NCI-H345 (cell line): ENCODE results near the gene MRAS.

Experiments
- DNase-seq: peaks from one replicate; lab custom pipeline; 2025; lab: John Stamatoyannopoulos, UW

The MRAS gene

DNA sequence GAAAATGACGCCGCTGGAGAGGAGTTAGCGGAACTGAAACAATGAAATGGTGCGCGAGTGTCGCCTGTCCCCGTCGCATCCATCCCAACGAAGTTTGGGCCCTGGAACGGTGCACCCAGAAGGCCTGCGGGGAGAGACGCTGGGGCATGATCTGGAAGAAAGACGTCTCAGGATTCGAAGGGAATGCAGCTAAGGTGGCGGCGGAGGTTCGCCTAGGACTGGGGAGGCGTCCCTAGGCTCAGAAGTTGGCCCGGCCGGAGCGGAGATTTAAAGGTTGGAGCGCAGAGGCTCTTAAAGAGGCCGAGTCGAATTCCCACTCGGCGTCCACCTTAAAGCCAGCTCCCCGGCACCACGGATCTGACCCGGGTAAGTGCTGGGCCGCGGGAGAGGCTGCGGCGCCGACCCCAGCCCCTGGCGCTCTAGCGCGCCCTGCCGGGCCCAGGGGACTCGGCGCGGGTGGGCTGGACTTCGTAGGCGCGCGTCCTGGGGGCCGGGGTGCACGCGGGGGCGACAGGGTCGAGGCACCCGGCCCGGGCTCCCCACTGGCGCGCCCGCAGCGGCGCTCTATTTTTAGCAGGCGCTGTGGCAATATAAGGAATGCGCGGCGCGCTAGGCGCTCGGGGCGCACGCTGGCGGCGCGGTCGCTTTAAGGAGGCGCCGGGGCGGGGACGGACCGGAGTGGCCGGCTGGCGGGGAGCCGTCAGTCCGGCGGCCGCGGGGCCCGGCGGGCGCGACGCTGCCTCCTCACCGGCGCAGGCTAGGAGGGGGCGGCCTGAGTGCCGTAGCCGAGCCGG, at the start of gene MRAS:
TSS of gene MRAS (plus strand) at position 620 of the 794 bp plus-strand sequence. CDS start 24,305 bp downstream, outside the sequence.
- peak; percentile 44 for DNase-seq

DNA sequence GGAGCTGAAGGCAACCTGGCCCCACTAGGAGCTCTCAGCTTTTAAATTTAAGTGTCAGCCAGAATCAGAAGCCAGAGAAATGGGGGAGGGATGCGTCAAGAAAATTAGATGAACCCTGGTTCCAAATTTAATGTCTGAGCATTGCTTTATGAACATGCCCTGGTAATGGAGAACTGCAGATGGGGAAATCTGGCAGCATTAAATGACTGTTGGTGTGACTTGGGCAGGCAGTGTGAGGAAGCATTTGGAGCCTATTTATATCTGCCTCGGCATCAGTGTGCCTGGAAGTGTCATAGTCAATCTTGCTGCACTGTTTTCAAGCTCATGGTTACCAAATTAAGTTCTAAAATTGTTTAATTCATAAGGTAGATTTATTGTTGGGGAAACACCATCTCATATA, 47.7 kb upstream of the MRAS start:
- DNase-seq: no peak

DNA sequence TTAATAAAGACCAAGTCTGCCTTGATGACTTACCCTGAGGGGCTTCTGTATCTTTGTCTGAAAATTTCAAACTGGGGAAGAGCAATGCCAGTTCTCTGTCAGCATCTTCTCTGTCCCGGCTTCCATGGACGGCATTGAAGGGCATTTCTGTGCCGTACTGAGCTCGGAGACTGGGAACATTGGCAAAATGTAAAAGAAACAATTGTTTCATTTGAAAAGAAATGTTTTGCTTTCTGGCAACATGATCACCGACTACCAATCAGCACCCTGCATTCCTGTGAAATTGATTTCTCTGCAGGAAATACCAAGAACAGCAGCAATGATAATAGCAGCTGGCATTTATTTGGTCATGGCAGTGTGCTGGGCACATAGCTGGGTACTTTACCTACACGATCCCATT, 44.9 kb upstream of the MRAS start:
- no peak for DNase-seq

DNA sequence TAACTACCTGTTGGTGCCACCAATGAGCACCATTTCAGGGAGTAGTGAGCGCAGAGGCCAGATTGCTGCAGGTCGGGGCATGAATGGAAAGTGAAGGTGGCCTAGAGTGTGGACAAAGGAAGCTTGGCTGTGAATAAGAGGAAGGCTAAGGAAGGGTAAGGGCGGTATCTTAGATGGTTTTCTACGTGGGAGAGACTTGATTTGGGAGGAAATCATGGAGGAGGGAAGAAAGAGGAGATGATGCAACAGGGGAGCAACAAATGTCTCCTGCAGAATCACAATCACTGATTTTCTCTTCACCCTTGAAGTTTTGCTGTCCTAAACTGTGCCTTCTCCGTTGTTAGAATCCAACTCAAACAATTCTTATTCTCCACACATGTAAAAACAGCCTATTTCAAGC, 40.5 kb upstream of the MRAS start:
- no peak for DNase-seq

DNA sequence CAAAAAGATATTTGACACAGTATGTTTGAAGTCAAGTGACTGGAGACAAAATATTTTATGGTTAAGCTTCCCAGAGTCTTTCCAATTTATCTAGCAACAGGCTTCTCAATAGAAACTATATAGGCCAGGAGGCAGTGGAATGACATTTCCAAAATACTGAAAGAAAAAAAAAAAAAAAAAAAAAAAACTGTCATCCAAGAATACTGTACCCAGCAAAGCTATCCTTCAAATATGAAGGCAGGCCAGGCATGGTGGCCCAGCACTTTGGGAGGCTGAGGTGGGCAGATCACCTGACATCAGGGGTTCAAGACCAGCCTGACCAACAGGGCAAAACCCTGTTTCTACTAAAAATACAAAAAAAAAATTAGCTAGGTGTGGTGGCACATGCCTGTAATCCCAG, 39.6 kb upstream of the MRAS start:
- DNase-seq: no peak

DNA sequence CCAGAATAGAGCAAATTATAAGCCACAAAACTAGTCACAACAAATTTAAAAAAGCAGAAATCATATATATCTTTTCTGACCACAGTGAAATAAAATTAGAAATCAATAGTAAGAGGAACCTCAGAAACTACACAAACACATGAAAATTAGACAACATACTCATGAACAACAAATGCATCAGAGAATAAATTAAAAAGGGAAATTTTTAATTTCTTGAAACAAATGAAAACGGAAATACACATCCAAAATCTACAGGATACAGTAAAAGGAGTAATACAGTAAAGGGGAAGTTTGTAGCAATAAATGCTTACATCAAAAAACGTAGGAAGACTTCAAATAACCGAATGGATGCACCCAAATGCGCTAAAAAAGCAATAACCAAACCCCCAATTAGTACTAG, 37.9 kb upstream of the MRAS start:
- DNase-seq: no peak

DNA sequence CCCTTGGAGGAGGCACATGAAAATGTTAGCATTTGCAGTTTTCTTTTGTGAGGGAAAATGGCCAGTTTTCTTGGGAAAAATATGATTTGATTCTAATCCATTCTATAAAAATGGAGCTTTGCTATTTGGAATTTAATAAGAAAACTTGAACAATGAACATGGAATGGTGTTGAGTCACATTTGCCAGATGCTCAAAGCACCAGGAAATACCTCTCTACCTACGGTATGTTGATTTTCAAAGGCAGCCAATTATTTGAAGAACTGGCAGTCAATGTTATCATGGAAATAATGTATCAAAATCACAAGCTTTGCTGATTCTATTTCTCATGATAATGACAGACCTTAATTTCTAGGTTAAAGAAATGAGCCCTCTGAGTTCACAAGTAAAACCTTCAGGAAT, 33.6 kb upstream of the MRAS start:
- DNase-seq: no peak

DNA sequence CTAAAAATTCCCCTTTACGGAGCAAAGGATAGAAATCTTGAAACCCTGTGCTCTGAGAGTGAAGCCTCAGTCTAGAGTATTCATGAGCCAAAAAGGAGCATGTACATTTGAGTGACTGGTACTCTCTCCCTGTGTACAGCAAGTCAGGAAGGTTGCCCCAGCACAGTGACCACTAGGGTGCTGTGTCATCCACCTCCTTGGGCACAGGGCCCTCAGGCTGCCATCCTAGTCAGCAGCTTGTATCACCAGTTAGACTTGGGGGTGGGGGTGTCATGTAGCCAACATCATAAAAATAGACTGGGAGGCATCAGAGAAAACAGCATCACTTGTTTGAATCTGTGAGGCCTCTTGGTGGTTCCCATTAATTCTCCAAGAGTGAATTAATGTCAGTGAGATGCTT, 30.7 kb upstream of the MRAS start:
- no peak for DNase-seq

DNA sequence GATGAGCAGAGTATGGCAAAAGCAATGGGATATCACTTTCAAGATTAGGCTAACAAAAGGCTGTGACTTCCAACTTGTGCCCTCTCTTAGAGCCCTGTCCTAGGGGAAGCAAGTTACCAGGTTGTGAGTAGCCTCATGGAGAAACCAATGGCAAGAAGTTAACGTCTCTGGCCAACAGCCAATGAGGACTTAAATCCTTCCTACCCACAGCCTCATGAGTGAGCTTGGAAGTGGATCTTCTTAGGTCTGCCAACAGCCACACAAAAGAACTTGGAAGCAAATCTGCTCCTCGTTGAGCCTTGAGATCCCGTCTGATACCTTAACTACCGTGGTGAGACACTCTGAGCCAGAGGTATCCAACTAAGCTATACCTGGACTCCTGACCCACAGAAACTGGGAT, 24.4 kb upstream of the MRAS start:
- DNase-seq: no peak

DNA sequence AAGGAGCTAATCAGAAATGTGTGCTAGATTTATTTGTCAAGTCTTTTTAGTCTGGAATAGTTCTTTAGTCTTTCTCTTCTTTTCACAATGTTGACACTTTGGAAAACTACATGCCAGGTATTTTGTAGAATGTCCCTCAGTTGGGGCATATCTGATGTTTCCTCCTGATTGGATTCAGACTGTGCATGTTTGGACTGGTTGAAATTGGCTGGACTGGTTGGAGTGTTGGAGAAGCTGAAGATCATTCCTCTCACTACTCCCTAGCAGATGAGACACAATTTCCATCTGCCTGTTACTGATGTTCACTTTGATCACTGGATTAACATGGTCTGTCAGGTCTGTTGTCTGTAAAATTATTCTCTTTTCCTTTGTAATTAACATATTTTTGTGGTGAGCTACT, 22.4 kb upstream of the MRAS start:
- DNase-seq: no peak

DNA sequence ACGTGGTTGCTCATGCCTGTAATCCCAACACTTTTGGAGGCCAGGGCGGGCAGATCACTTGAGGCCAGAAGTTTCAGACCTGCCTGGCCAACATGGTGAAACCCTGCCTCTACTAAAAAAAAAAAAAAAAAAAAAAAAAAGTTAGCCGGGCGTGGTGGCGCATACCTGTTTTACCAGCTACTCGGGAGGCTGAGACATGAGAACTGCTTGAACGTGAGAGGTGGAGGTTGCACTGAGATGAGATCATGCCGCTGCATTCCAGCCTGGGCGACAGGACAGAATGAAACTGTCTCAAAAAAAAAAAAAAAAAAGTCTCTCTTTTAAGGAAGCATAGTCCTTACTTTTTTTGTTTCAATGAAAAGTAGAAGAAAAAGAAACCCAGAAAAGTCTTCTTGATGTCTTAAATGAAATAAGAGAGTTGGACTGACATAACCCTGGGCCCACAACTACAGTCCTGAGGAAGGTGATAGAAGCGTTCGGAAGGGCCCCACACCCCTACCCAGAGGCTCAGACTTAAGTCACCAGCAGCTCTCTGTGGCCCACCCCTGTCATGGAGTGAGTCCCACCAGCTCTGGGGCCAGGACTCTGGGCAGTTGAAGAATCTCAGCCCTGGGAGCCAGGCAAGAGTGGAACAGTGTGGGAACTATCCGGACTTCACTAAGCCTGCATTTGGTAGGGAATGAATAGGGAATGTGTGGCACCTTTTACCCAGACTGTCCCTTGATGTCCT, 21.3 kb upstream of the MRAS start:
- no peak for DNase-seq

DNA sequence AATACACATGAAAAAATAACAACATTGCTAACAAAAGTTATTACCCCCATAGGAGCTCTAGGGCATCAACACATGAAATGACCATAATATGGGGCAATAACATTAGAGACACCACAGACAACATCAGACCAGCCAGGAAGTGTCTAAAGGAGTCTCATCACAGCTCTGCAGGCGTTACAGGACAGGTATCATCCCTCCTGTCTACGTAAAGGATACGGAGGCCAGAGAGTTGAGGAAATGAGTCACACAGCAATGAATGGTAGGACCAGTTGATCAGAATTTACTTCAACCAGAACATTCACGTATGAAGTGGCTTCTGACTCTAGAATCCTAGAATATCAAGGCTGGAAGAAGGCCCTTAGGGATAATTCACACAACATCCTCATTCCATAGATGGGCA, 20.5 kb upstream of the MRAS start:
- no peak for DNase-seq

DNA sequence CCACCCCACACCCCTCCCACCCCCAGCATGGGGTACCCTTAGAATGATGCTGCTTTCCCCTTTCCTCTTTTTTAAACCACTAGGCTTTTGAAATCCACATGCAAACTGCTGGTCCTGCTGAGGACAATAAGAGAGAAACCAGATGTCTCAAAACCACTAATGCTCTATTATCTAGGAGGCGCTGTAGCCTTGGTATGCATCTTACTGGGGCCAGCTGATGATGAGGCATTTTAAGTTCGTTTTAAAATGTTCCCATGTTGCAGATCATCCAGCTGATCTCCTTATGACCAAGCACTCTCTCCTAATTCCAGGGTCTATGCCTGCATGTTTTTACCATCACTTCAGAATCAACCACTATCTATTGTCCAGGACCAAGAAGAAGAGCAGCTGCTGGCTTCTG, 20.0 kb upstream of the MRAS start:
- DNase-seq: no peak

DNA sequence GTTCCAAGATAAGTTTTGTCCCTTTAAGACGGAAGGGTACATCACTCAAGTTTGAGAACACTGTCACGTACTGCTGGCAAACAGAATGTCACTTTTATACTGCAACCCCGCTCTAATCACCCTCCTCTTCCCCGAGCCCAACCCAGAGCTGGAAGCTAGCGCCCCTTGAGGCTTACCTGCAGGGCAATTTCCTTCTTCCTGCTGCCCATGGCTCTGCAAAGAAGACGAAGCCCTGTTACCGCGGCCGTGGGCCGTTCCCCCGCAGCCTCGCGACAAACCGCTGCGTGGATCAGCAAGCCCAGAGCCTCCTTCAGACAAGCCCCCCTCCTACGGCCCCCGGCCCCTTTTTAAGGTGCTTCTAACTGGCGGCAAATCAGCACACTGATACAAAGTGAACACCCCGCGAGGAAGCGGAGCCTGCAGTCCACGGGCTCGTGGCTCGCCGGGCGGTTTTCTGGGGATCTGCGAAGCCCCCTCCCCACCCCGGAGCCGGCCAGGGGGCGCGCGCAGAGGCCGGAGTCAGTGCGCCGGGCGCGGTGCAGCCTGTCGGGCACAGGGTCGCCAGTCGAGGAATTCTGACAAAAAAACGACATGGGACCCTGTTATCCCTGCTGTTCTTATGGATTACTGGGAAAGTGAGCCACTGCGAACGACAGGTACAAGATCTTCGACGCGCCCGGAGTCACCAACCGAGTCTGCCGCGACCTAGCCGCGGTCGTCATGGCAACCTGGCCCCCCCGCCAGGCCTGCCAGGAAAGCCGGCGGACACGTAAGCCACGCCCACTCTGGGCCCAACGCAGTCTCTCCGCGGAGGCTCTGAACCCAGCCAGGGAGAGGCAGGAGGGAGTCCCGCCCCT, 19.0 kb upstream of the MRAS start, which contains the start of gene NME9:
TSS of gene NME9 (minus strand) at position 725 of the 857 bp plus-strand sequence. CDS start at position 209, 516 bp downstream.
- DNase-seq: peak; percentile 92

DNA sequence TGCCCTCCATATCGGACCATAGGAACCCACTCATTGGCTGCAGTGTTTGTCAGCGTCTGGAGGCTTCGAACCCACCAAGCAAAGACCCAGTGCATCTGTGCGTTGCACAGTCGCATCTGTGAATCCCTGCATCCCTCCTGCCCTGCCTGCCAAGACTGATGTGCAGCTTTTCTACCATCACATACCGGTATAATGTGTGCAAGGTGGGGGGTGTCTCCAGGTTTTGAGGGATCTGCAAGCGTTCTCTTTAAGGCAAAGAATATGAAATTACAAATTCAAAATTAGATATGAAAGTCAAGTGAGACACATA, 18.4 kb upstream of the MRAS start:
- no peak for DNase-seq

DNA sequence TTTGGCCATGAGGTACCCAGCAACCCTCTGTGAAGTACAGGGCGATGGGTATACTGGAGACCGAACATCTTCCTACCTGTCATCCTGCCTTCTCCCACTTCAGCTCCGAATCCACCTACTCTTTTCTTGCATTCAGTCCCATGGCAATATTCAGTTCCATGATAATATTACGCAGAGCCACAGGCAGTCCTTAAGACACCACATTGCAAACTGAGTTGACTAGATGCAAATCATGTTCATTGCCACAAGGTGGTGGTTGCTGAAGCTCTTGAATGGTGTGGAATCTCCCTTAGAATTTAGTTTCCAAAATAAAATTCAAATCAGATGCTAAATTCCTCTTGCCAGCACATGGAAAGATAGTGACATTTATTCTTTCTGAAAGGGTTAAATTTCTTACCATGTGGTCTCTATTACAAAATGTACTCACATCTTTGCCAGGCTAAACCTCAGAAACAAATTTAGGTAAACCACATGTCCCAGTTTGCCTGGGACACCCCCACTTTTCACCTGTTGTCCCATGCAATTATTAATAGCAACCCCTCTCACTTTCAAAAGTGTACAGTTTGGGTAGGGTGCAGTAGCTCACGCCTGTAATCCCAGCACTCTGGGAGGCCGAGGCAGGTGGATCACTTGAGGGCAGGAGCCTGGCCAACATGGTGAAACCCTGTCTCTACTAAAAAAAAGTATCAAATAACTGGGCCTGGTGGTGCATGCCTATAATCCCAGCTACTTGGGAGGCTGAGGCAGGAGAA, 17.1 kb upstream of the MRAS start:
- DNase-seq: no peak

DNA sequence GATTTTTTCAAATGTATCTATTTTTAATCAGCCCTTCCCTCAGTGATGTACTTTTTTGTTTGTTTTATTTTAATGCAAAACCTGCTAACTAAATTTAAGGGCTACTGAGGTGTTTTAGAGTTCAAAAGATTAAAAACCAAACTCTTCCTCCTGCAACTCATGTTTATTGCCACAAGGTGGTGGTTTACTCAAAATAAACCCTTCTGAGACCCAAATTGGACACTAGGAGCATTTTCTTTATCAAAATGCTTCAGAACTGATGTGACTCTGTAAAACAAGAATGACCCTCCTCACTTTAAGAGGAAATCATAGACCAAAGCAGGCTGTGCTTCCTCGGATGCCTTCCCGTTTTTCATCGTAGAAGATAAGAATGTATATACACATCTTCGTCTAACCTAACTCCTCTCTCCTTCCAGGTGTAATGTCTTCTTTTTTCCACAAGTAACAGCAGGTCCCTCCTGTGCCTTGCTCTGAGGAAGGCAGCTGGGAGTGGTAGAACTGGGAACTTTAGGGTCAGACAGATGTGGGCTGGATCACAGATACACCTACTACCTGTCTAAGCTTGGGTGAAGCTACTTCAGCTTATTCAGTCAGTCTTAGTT, 15.8 kb upstream of the MRAS start:
- no peak for DNase-seq

DNA sequence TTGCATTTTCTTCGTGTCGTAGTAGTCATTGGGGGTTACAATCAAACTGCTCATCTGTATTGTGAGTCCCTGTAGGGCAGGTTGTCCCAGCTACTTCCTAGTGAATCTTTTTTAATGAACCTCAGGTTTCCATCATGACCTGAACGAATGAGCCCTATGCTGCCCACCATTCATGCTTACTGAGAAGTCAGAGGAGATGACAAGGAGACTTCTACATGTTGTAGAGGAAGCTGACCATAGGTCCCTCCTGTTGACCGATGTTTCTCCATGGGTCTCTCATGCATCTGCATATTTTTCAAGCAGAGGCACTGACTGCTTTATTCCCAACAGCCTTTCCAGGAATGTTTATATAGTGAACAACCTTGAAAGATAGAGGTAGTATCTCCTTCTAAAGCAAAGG, 13.8 kb upstream of the MRAS start:
- no peak for DNase-seq

DNA sequence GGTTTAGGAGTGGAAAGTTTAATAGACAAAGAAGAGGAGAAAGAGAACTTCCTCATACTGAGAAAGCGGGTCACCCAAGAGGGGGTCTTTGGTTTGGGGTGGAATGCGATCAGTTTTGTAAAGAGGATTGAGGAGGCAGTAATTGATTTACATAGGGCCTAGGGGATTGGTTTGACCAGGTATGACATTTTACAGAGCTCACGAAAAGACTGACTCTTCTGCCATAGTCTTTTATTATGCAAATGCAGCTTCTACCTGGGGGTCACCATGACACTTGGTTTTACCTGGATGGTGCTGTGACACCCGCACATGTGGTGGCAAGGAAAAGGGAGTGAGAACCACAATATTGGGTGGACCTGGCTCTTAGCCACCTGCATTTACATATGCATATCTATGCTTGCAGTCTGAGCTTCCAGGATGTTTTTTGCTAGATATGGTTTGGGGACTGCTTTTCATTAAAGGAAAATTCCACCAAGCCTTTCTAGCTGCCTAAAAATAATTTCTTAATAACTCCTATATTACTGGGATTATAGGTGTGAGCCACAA, 11.9 kb upstream of the MRAS start:
- no peak for DNase-seq

DNA sequence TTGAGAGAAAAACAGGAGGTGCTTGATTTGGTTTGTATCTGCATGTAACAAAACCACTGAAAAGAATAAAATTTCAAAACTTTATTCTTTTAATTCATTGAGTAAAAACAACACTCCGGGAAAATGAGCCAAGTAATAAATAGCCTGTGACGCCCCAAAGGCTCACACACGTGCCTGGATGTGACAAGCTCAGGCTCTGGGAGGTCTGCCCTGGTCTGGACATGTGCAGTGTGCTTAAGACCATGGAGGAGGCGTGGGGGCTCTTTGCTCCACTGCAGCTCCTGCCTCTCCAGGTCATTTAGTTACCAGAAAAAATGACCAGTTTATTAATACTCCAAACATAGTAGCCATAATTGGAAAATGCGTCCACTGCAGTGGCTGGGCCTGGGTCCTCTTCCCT, 10.1 kb upstream of the MRAS start:
- no peak for DNase-seq

DNA sequence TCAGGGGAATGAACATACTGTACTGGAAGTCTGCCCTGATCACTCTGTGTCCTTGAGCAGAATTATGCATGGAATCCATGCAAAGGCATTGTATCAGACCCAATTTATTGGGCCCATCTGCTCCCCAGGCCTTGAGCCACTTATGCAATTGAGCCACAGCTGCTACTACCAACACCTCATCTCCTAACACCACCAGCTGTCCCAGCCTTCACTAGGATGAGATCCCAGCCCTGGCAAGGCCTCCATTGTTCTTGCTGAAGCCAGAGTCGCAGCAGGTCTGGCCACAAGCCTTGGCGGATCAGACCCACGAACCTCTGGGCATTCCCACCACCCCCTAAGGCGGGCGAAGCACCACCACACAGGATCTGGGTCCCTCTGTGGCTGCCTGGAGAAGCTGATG, 9.6 kb upstream of the MRAS start:
- DNase-seq: no peak
